ENCODE results near the gene MRPS9. TPM values are rescaled to one million over a fixed set of nuclear protein-coding genes. Genes with fewer than 3 reads are reported as not detected.

MRPS9 gene
- total and polyA plus RNA-seq, 9 of the 15 experiments (the other 6 are each of a cell fraction or from before 2014, with no cell fraction given): 46.2 to 143 (median 65.6) TPM

GRCh38 chr2:105080461-105080860 is 42.6 kb downstream of the MRPS9 start:
- Histone ChIP-seq H3K9me1 (ENCODE audit: control insufficient read depth, insufficient read depth, low read length) (no peaks in the 10 kb centered on the region), H4K20me1 (replicated peaks; ENCODE audit: control insufficient read depth, insufficient read depth, low read length) (no peaks in the 10 kb centered on the region), H3K36me3 (ENCODE audit: control insufficient read depth, insufficient read depth, low read length) (peaks cover 12% of the 10 kb centered on the region; the same call in 2 of the 3 replicates), H3K9ac (ENCODE audit: insufficient read depth in 1 of 2, low read depth in 2 of 2, low read length in 2 of 2) (no peak overlapping the region), H3K4me2 (ENCODE audit: insufficient read depth, low read length) (no peak overlapping the region), H2AFZ (ENCODE audit: low read depth, low read length) (no peak overlapping the region), H3K27me3 (ENCODE audit: control insufficient read depth in 2 of 2, insufficient read depth in 2 of 2, low read length in 2 of 2) (no peaks in the 10 kb centered on the region), H3K9me3 (replicated peaks; ENCODE audit: control insufficient read depth, insufficient read depth, low read depth, low read length) (no peaks in the 10 kb centered on the region), H3K27ac (ENCODE audit: extremely low read depth, low read depth, low read length) (no peak overlapping the region), H3K79me2 (ENCODE audit: control insufficient read depth, insufficient read depth, low read length) (no peaks in the 10 kb centered on the region), H3K4me3 (no peak overlapping the region), H3K4me1 (replicated peaks in 1 of 2; ENCODE audit: control insufficient read depth in 2 of 2, insufficient read depth in 2 of 2, low read length in 2 of 2) (no peaks in the 10 kb centered on the region)
- intact Hi-C loops (cut with micrococcal nuclease) (no loop called here), in situ Hi-C loops (cut with MboI) (no loop called here)
- DNase-seq (ENCODE audit: extremely low read depth in 1 of 4, low spot score in 3 of 4) (no peak), ATAC-seq (no peak), FAIRE-seq (no peak)
- TF ChIP-seq CBX8 (IDR thresholded peaks at IDR 0.05; ENCODE audit: borderline replicate concordance, extremely low read depth, low read depth, low read length, poor library complexity, severe bottlenecking): no peak
- no peak for TF ChIP-seq STAT5A (IDR thresholded peaks at IDR 0.05; ENCODE audit: borderline replicate concordance, low read length)
- TF ChIP-seq, protein P1, sequence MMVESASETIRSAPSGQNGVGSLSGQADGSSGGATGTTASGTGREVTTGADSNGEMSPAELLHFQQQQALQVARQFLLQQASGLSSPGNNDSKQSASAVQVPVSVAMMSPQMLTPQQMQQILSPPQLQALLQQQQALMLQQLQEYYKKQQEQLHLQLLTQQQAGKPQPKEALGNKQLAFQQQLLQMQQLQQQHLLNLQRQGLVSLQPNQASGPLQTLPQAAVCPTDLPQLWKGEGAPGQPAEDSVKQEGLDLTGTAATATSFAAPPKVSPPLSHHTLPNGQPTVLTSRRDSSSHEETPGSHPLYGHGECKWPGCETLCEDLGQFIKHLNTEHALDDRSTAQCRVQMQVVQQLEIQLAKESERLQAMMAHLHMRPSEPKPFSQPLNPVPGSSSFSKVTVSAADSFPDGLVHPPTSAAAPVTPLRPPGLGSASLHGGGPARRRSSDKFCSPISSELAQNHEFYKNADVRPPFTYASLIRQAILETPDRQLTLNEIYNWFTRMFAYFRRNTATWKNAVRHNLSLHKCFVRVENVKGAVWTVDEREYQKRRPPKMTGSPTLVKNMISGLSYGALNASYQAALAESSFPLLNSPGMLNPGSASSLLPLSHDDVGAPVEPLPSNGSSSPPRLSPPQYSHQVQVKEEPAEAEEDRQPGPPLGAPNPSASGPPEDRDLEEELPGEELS (CRISPR knock-in tag; IDR thresholded peaks at IDR 0.05; ENCODE audit: borderline replicate concordance): no peak
- TF ChIP-seq, protein P2, sequence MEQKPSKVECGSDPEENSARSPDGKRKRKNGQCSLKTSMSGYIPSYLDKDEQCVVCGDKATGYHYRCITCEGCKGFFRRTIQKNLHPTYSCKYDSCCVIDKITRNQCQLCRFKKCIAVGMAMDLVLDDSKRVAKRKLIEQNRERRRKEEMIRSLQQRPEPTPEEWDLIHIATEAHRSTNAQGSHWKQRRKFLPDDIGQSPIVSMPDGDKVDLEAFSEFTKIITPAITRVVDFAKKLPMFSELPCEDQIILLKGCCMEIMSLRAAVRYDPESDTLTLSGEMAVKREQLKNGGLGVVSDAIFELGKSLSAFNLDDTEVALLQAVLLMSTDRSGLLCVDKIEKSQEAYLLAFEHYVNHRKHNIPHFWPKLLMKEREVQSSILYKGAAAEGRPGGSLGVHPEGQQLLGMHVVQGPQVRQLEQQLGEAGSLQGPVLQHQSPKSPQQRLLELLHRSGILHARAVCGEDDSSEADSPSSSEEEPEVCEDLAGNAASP (IDR thresholded peaks at IDR 0.05): no peak
- TF ChIP-seq ZNF707 (CRISPR knock-in tag; conservative IDR thresholded peaks at IDR 0.05): no peak
- no peak for TF ChIP-seq ZC3H8 (IDR thresholded peaks at IDR 0.05)
- TF ChIP-seq NR4A1 (CRISPR knock-in tag; IDR thresholded peaks at IDR 0.05): no peak
- no peak for TF ChIP-seq NR4A1 (tag; IDR thresholded peaks at IDR 0.05)
- no peak for TF ChIP-seq XRCC4 (IDR thresholded peaks at IDR 0.05; ENCODE audit: extremely low read depth, insufficient read depth, insufficient read length)
- TF ChIP-seq ZFP91 (CRISPR knock-in tag; IDR thresholded peaks at IDR 0.05): no peak
- no peak for TF ChIP-seq ZNF354B (CRISPR knock-in tag; IDR thresholded peaks at IDR 0.05)
- TF ChIP-seq ZNF778 (CRISPR knock-in tag; IDR thresholded peaks at IDR 0.05): no peak
- no peak for TF ChIP-seq U2AF2 (optimal IDR thresholded peaks at IDR 0.05; ENCODE audit: low read depth, low read length)
- no peak for TF ChIP-seq TEAD1 (CRISPR knock-in tag; IDR thresholded peaks at IDR 0.05)
- TF ChIP-seq, protein P3, sequence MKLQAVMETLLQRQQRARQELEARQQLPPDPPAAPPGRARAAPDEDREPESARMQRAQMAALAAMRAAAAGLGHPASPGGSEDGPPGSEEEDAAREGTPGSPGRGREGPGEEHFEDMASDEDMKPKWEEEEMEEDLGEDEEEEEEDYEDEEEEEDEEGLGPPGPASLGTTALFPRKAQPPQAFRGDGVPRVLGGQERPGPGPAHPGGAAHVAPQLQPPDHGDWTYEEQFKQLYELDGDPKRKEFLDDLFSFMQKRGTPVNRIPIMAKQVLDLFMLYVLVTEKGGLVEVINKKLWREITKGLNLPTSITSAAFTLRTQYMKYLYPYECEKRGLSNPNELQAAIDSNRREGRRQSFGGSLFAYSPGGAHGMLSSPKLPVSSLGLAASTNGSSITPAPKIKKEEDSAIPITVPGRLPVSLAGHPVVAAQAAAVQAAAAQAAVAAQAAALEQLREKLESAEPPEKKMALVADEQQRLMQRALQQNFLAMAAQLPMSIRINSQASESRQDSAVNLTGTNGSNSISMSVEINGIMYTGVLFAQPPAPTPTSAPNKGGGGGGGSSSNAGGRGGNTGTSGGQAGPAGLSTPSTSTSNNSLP (IDR thresholded peaks at IDR 0.05; ENCODE audit: borderline replicate concordance, low read depth, low read length): no peak
- TF ChIP-seq C11orf30 (IDR thresholded peaks at IDR 0.05; ENCODE audit: low read depth): no peak
- TF ChIP-seq CBX5 (IDR thresholded peaks at IDR 0.05; ENCODE audit: borderline replicate concordance, low read depth): no peak
- no TSS peak for BruUV-seq (replicated peaks)
- CTCF ChIA-PET (ENCODE audit: low intra/inter-chr PET ratio): no interaction called here
- POLR2A ChIA-PET: interaction anchor here (0.7 kb wide), 1 partner anchor 26 kb away, joined by 3 read pairs; no protein-coding TSS in a partner anchor

All from K562 (cell line).